ENCODE measurements around the gene FAT1. TPM values are rescaled to one million over a fixed set of nuclear protein-coding genes. Genes with fewer than 3 reads are reported as not detected.

FAT1 gene
- total and polyA plus RNA-seq, 2 donors (not counting 3 experiments of a cell fraction or from before 2014, with no cell fraction given), result 9.2 to 9.8 TPM

- Histone ChIP-seq H3K79me2 (ENCODE audit: control insufficient read depth, insufficient read depth, low read length) (no peaks in the 10 kb centered on the region), H3K4me1 (ENCODE audit: control insufficient read depth, extremely low read depth, insufficient read depth, low read length) (no peaks in the 10 kb centered on the region), H3K9me3 (replicated peaks; ENCODE audit: control insufficient read depth, insufficient read depth, low read length) (no peaks in the 10 kb centered on the region), H3K4me2 (ENCODE audit: insufficient read depth, low read length) (no peak overlapping the region), H3K9me1 (replicated peaks; ENCODE audit: control insufficient read depth, extremely low read depth, insufficient read depth, low read length) (no peaks in the 10 kb centered on the region), H4K20me1 (replicated peaks; ENCODE audit: control insufficient read depth, extremely low read depth, insufficient read depth, low read length) (no peaks in the 10 kb centered on the region), H3K27ac (ENCODE audit: insufficient read depth, low read depth, low read length) (no peak overlapping the region), H2AFZ (ENCODE audit: low read depth, low read length) (no peak overlapping the region), H3K4me3 (replicated peaks in 1 of 3; ENCODE audit: insufficient read depth in 1 of 3, low read depth in 1 of 3, low read length in 3 of 3) (no peak overlapping the region), H3K27me3 (ENCODE audit: control insufficient read depth in 2 of 2, insufficient read depth in 2 of 2, low read length in 2 of 2) (no peaks in the 10 kb centered on the region), H3K9ac (replicated peaks; ENCODE audit: extremely low read depth, insufficient read depth, low read length) (no peak overlapping the region), H3K36me3 (ENCODE audit: control insufficient read depth in 2 of 2, extremely low read depth in 1 of 2, insufficient read depth in 2 of 2, low read length in 2 of 2) (no peaks in the 10 kb centered on the region)
- dilution Hi-C loops (cut with MboI; ENCODE audit: extremely low pct_ligation_motif_present, low sequenced_read_pairs), result no loop called here
- ChIA-PET CTCF (interaction anchor here (0.8 kb wide), 1 partner anchor 11 kb away, joined by 3 read pairs; no protein-coding TSS in a partner anchor), POLR2A (no interaction called here)
- no peak for TF ChIP-seq POLR2A (IDR thresholded peaks at IDR 0.05; ENCODE audit: low read depth, low read length)
- no peak for TF ChIP-seq FOS (IDR thresholded peaks at IDR 0.05; ENCODE audit: borderline replicate concordance, insufficient read depth, low read length)
- no peak for TF ChIP-seq EZH2 (IDR thresholded peaks at IDR 0.05; ENCODE audit: borderline replicate concordance, low read depth, low read length, severe bottlenecking)
- TF ChIP-seq GATA2 (IDR thresholded peaks at IDR 0.05; ENCODE audit: insufficient read depth, insufficient read length, low read depth, low read length), result no peak
- FAIRE-seq (no peak), DNase-seq (ENCODE audit: low read depth, low spot score) (no peak)
- intact Hi-C loops (cut with micrococcal nuclease), result no loop called here
- no TSS peak for BruUV-seq (replicated peaks)
These were observed 35.5 kb upstream of the FAT1 start for GRCh38 chr4:186758929-186759682.

DNA sequence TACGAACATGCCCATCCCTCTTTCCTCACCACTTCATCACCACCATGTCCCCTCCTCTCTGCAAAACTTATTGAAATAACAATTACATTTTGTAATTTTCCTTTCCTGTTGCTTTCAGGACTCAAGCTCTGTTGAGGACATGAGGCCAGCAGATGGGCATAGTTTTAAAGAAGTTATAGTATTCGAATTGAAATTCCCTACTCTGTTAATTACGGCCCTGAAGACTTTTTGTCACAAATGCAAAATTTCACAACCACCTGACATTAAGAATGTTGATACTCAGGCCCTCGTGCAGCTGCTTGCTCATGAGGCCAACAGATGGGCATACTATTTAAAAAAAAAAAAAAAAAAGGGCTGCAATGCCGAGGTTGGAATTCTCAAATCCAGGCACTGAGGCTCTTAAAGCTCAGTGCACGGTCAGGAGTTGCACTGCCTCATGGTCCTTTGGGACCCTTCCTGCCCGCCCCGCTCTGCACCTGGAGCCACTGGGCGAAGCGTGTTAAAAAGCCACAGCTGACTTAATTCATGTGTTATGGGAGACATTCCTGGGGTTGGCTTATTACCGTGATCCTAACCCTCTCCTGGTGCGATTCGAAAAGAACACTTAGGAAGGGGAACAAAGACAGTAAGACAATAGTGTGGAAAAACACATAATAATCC is 34.2 kb upstream of the FAT1 start:
- no peak overlapping the region for H3K27ac ChIP-seq (ENCODE audit: insufficient read depth, low read depth, low read length)
- no peak overlapping the region for H3K4me2 ChIP-seq (ENCODE audit: insufficient read depth, low read length)
- no TSS peak for BruUV-seq (replicated peaks)
- DNase-seq (ENCODE audit: low read depth, low spot score), result no peak
- CTCF ChIA-PET, result no interaction called here
- no peaks in the 10 kb centered on the region for H3K4me1 ChIP-seq (ENCODE audit: control insufficient read depth, extremely low read depth, insufficient read depth, low read length)
- no peaks in the 10 kb centered on the region for H3K36me3 ChIP-seq (ENCODE audit: control insufficient read depth in 2 of 2, extremely low read depth in 1 of 2, insufficient read depth in 2 of 2, low read length in 2 of 2)
- no peak overlapping the region for H3K4me3 ChIP-seq (replicated peaks in 1 of 3; ENCODE audit: insufficient read depth in 1 of 3, low read depth in 1 of 3, low read length in 3 of 3)
- H3K9ac ChIP-seq (replicated peaks; ENCODE audit: extremely low read depth, insufficient read depth, low read length), result no peak overlapping the region
- H4K20me1 ChIP-seq (replicated peaks; ENCODE audit: control insufficient read depth, extremely low read depth, insufficient read depth, low read length), result no peaks in the 10 kb centered on the region
- no peak overlapping the region for H2AFZ ChIP-seq (ENCODE audit: low read depth, low read length)
- H3K9me1 ChIP-seq (replicated peaks; ENCODE audit: control insufficient read depth, extremely low read depth, insufficient read depth, low read length), result no peaks in the 10 kb centered on the region
- FAIRE-seq, result no peak
- TF ChIP-seq POLR2AphosphoS5 (IDR thresholded peaks at IDR 0.05; ENCODE audit: insufficient read depth, low read depth, low read length) (no peak), GATA2 (IDR thresholded peaks at IDR 0.05; ENCODE audit: insufficient read depth, insufficient read length, low read depth, low read length) (no peak), FOS (IDR thresholded peaks at IDR 0.05; ENCODE audit: borderline replicate concordance, insufficient read depth, low read length) (no peak), CTCF (IDR thresholded peaks at IDR 0.05; ENCODE audit: extremely low read depth in 1 of 2, insufficient read depth in 1 of 2, low read depth in 1 of 2, low read length in 2 of 2) (no peak), POLR2A (IDR thresholded peaks at IDR 0.05; ENCODE audit: low read depth, low read length) (no peak), EZH2 (IDR thresholded peaks at IDR 0.05; ENCODE audit: borderline replicate concordance, low read depth, low read length, severe bottlenecking) (no peak), JUN (IDR thresholded peaks at IDR 0.05; ENCODE audit: borderline replicate concordance, insufficient read depth, insufficient read length, low read depth) (no peak), MYC (IDR thresholded peaks at IDR 0.05; ENCODE audit: low read depth, low read length) (no peak)
- TF ChIP-seq, protein P1, sequence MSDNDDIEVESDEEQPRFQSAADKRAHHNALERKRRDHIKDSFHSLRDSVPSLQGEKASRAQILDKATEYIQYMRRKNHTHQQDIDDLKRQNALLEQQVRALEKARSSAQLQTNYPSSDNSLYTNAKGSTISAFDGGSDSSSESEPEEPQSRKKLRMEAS (IDR thresholded peaks at IDR 0.05; ENCODE audit: insufficient read depth, insufficient read length), result no peak
- dilution Hi-C loops (cut with MboI; ENCODE audit: extremely low pct_ligation_motif_present, low sequenced_read_pairs), result no loop called here
- POLR2A ChIA-PET, result no interaction called here
- H3K79me2 ChIP-seq (ENCODE audit: control insufficient read depth, insufficient read depth, low read length), result no peaks in the 10 kb centered on the region
- H3K9me3 ChIP-seq (replicated peaks; ENCODE audit: control insufficient read depth, insufficient read depth, low read length), result no peaks in the 10 kb centered on the region
- H3K27me3 ChIP-seq (ENCODE audit: control insufficient read depth in 2 of 2, insufficient read depth in 2 of 2, low read length in 2 of 2), result no peaks in the 10 kb centered on the region
- intact Hi-C loops (cut with micrococcal nuclease), result no loop called here
